GM12801 (cell line): ENCODE measurements around the gene TMEM184B.

ENCODE experiments used
- CTCF ChIP-seq: IDR thresholded peaks from one replicate; pipeline ENCODE4 v1.5.1; 2011; ENCODE audit warnings: control low read depth; ENCODE audit not compliant: insufficient read length; ENCODE audit errors: extremely low read depth

Gene TMEM184B

GRCh38 chr22:38260761-38261681 lies 11.8 kb downstream of the TMEM184B start:
- TF ChIP-seq CTCF: no peak

DNA sequence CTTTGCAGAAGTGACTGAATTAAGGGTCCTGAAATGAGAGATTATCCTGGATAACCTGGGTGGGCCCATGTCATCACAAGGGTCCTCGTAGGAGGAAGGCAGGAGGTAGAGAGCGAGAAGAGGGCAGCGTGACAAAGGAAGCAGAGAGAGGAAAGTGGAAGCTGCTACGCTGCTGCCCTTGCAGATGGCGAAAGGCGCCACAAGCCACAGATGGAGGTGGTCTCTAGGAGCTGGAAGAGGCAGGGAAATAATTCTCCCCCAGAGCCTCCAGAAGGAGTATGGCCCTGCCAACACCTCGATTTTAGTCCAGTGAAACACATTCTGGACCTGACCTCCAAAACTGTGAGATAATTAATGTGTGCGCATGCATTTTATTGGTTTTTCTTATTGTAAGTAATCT lies 13.4 kb downstream of the TMEM184B start:
- no peak for TF ChIP-seq CTCF

DNA sequence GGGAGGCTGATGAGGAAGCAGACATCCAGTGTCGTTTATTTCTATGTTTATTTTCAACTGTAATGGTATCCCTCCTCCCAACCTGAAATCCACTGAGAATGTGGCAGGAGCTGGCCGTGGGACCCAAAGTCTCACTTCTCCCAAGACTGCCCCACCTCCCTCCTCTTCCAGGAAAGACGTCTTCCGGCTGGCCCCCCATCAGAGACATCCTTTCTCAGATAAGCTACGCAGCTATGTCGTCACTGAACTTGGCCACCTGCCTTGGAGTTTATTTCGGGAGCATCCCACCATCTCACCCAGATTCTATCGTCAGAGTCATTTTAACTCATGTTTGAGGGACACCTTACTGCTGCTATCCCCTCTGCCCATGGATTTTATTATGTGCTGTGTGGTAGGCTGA lies 13.9 kb downstream of the TMEM184B start:
- no peak for TF ChIP-seq CTCF

- TF ChIP-seq CTCF: no peak
Observed at GRCh38 chr22:38257650-38258250, 15.1 kb downstream of the TMEM184B start.

DNA sequence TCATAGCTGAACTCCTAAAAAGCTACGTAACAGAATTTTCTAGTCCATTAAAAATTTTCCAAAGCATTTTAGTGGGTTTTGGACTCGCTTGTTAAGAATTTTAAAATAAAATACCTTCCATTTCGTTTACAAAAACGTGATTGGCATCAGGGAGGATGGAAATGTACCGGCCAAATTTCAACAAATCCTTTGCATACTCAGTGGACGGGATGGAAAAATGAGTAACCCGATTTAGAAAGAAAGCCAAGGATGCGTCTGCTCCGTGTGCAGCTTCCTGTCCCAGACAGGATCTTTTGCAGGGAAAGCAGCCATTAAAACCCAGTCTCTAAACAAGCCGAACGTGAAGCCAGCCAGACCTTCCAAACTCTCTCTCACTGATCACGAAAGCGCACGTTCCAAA lies 15.6 kb downstream of the TMEM184B start:
- no peak for TF ChIP-seq CTCF

- no peak for TF ChIP-seq CTCF
Observed at GRCh38 chr22:38255697-38256096, 17.1 kb downstream of the TMEM184B start.

- no peak for TF ChIP-seq CTCF
Observed at GRCh38 chr22:38251341-38251692, 21.5 kb downstream of the TMEM184B start.
